ENCODE data around the gene GART.

DNA sequence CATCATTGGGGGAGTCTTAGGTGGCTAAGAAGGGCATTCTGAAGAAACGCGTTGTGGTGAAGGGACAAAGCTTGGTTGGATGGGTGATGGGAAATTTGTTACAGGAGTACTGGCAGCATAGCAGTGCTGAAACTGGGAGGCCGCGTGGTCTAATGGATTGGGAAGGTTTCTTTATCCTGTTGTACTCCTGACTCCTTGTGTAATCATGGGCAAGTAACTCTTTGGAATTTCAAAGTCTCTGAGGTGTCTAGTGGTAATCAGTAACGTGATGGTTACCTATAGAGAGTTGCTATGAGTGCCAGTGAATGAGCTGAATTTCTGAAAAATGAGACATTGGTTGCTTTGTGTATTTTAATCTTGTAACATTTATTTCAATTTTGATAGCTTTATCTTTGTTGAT lies 28.1 kb upstream of the GART start:
- TF ChIP-seq POLR2A (IDR thresholded peaks at IDR 0.05): no peak
- TF ChIP-seq, protein P1, sequence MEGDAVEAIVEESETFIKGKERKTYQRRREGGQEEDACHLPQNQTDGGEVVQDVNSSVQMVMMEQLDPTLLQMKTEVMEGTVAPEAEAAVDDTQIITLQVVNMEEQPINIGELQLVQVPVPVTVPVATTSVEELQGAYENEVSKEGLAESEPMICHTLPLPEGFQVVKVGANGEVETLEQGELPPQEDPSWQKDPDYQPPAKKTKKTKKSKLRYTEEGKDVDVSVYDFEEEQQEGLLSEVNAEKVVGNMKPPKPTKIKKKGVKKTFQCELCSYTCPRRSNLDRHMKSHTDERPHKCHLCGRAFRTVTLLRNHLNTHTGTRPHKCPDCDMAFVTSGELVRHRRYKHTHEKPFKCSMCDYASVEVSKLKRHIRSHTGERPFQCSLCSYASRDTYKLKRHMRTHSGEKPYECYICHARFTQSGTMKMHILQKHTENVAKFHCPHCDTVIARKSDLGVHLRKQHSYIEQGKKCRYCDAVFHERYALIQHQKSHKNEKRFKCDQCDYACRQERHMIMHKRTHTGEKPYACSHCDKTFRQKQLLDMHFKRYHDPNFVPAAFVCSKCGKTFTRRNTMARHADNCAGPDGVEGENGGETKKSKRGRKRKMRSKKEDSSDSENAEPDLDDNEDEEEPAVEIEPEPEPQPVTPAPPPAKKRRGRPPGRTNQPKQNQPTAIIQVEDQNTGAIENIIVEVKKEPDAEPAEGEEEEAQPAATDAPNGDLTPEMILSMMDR (IDR thresholded peaks at IDR 0.05): no peak
